HepG2 (cell line): Measurements from ENCODE around the gene CPT1B. TPM values are rescaled to one million over a fixed set of nuclear protein-coding genes. Genes with fewer than 3 reads are reported as not detected.

Source experiments
- CEBPG ChIP-seq: IDR thresholded peaks from 2 replicates; pipeline ENCODE4 v1.6.1; 2016
- CREM ChIP-seq, 2 experiments: sonication (generic) in 1 of 2; formaldehyde crosslinking in 1 of 2; IDR thresholded peaks; 2 replicates each; pipeline versions ENCODE4 v1.4.0 to v1.6.1; 2016 to 2020; ENCODE audit warnings: antibody characterized with exemption in 1 of 2, mild to moderate bottlenecking in 1 of 2, missing genetic modification reagents in 1 of 2
- DNMT3B ChIP-seq: conservative IDR thresholded peaks from 2 replicates; pipeline ENCODE4 v1.6.1; 2016; ENCODE audit warnings: missing biosample characterization, control low read depth
- FOXA3 ChIP-seq: IDR thresholded peaks from 2 replicates; pipeline ENCODE4 v1.6.1; 2016; ENCODE audit warnings: missing genetic modification reagents, missing compliant biosample characterization
- HDAC1 ChIP-seq: sonication (generic); formaldehyde crosslinking; IDR thresholded peaks from 2 replicates; pipeline ENCODE4 v1.5.1; 2020; ENCODE audit warnings: mild to moderate bottlenecking, missing genetic modification reagents
- HNRNPK ChIP-seq: fragments of 200-400 bp; formaldehyde crosslinking; IDR thresholded peaks from 2 replicates; pipeline ENCODE4 v1.6.1; 2018; ENCODE audit warnings: low read length, low read depth, moderate library complexity, mild to moderate bottlenecking; ENCODE audit not compliant: poor library complexity, severe bottlenecking
- KDM5A ChIP-seq: fragments of 200-600 bp; sonication (generic); IDR thresholded peaks from 2 replicates; pipeline ENCODE4 v1.7.0; 2018; ENCODE audit warnings: antibody characterized with exemption, mild to moderate bottlenecking, low read length, borderline replicate concordance
- MAF1 ChIP-seq: sonication (generic); formaldehyde crosslinking; IDR thresholded peaks from 2 replicates; pipeline ENCODE4 v1.5.0; 2020; ENCODE audit warnings: missing genetic modification reagents, borderline replicate concordance
- MIER3 ChIP-seq: IDR thresholded peaks from 2 replicates; pipeline ENCODE4 v1.6.1; 2016; ENCODE audit warnings: missing compliant biosample characterization, borderline replicate concordance
- NONO ChIP-seq, 2 experiments: fragments of 450-650 bp in 1 of 2; sonication (generic) in 1 of 2; formaldehyde crosslinking in 1 of 2; IDR thresholded peaks in 1 of 2; conservative IDR thresholded peaks in 1 of 2; 2 replicates each; pipeline versions ENCODE4 v1.6.1 to v1.8.0; 2017 to 2022; ENCODE audit warnings: mild to moderate bottlenecking in 1 of 2, missing genetic modification reagents in 1 of 2, moderate library complexity in 1 of 2
- NR2F1 ChIP-seq, 2 experiments: fragments of 450-650 bp in 1 of 2; formaldehyde crosslinking in 1 of 2; IDR thresholded peaks; 2 replicates each; pipeline versions ENCODE4 v1.5.0 to v1.6.1; 2016 to 2020; ENCODE audit warnings: mild to moderate bottlenecking in 1 of 2, missing compliant biosample characterization in 1 of 2, missing genetic modification reagents in 1 of 2, moderate library complexity in 1 of 2
- NRL ChIP-seq: sonication (generic); formaldehyde crosslinking; IDR thresholded peaks from 2 replicates; pipeline ENCODE4 v1.5.0; 2020; ENCODE audit warnings: missing genetic modification reagents, mild to moderate bottlenecking, moderate library complexity, borderline replicate concordance
- RXRB ChIP-seq: IDR thresholded peaks from 2 replicates; pipeline ENCODE4 v1.6.1; 2016; ENCODE audit warnings: borderline replicate concordance, missing genetic modification reagents, missing compliant biosample characterization
- SPEN ChIP-seq: sonication (generic); formaldehyde crosslinking; IDR thresholded peaks from 2 replicates; pipeline ENCODE4 v1.5.1; 2020; ENCODE audit warnings: low read depth, mild to moderate bottlenecking, missing genetic modification reagents
- TBX3 ChIP-seq: fragments of 450-650 bp; IDR thresholded peaks from 2 replicates; pipeline ENCODE4 v1.6.1; 2017; ENCODE audit warnings: antibody characterized with exemption, mild to moderate bottlenecking, inconsistent platforms, borderline replicate concordance
- THAP8 ChIP-seq: sonication (generic); formaldehyde crosslinking; IDR thresholded peaks from 2 replicates; pipeline ENCODE4 v1.5.1; 2020; ENCODE audit warnings: missing genetic modification reagents, mild to moderate bottlenecking, borderline replicate concordance
- TOPORS ChIP-seq: sonication (generic); formaldehyde crosslinking; IDR thresholded peaks from 2 replicates; pipeline ENCODE4 v1.8.0; 2023; ENCODE audit warnings: mild to moderate bottlenecking, missing genetic modification reagents
- ZNF710 ChIP-seq: sonication (generic); formaldehyde crosslinking; IDR thresholded peaks from 2 replicates; pipeline ENCODE4 v1.5.0; 2020; ENCODE audit warnings: mild to moderate bottlenecking, missing genetic modification reagents, borderline replicate concordance
- ZNF792 ChIP-seq: IDR thresholded peaks from 2 replicates; pipeline ENCODE4 v1.6.1; 2016
- polyA plus RNA-seq, 8 experiments: library from polyadenylated mRNA; depleted of rRNA in 3 of 8; stranded (reverse) in 7 of 8; unstranded in 1 of 8; fragments of >200 nt; fragmentation: Illumina TruSeq in 4 of 8; extraction: Trizol in 4 of 8; gene quantifications; 2 replicates each; pipeline versions ENCODE4 v1.2.1 to v1.2.3, GENCODE V29; 2011 to 2016; ENCODE audit warnings: low read depth in 4 of 8, missing spikeins in 1 of 8, mixed read lengths in 1 of 8; ENCODE audit not compliant: insufficient read depth in 1 of 8
- total RNA-seq, 5 experiments: library from RNA; depleted of rRNA; stranded (reverse); fragments of >200 nt; fragmentation: Illumina TruSeq; extraction: Trizol; gene quantifications; 2 replicates each; pipeline ENCODE4 v1.2.3, GENCODE V29; 2016; ENCODE audit warnings: low read depth in 1 of 5
- TF ChIP-seq, protein P1 (sequence below): sonication (generic); formaldehyde crosslinking; IDR thresholded peaks from 2 replicates; pipeline ENCODE4 v1.5.0; 2020; ENCODE audit warnings: mild to moderate bottlenecking, missing genetic modification reagents, borderline replicate concordance
- TF ChIP-seq, protein P2 (sequence below): sonication (generic); formaldehyde crosslinking; IDR thresholded peaks from 2 replicates; pipeline ENCODE4 v1.4.0; 2020; ENCODE audit warnings: low read depth, mild to moderate bottlenecking, missing genetic modification reagents

The CPT1B gene
- total and polyA plus RNA-seq, 2 of the 13 experiments (the other 11 are each of a cell fraction or from before 2014, with no cell fraction given) = 9.2 to 19.5 TPM

DNA sequence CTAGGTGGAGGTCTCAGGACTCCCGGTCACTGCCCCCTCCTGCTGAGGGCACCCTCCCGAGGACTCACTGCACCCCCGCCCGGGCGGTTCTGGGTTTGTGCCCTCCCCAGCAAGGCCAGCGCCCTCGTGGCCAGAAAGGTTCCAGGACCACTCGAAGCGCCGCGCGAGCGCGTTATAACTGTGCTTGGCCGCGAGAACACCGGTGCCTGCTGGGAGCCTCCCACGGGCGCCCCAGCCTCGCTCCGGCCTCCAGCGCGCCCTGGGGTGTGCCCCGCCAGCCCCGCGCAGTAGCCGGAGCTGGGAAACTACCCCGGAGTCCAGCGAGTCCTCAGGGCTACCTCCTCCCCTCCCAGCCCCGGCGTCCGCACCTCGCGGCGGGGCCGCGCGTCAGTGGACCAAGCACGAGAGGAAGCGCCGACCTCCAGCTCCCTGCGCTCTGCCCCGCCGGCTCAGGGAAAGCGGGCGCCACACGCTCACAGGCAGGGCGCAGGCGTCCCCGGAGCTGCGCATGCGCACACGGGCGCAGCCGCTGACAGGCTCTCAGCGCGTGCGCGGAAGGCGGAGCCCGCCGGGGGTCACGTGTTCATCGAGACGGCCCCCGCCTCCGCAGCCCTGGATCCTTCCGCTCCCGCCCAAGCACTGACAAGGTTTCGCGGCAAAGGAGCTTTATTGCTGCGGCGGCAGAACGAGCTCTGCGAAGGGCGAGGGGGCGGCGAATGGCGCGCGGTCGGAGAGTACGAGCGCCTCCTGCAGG is 52.9 kb downstream of the CPT1B start, which contains the start of gene SCO2 (continued):
- peak; percentile 81; the same call in 1 of the 2 replicates for TF ChIP-seq ZNF710 (CRISPR knock-in tag)
- TF ChIP-seq DNMT3B = peak; percentile 47; the same call in 1 of the 2 replicates
- TF ChIP-seq, protein P1, sequence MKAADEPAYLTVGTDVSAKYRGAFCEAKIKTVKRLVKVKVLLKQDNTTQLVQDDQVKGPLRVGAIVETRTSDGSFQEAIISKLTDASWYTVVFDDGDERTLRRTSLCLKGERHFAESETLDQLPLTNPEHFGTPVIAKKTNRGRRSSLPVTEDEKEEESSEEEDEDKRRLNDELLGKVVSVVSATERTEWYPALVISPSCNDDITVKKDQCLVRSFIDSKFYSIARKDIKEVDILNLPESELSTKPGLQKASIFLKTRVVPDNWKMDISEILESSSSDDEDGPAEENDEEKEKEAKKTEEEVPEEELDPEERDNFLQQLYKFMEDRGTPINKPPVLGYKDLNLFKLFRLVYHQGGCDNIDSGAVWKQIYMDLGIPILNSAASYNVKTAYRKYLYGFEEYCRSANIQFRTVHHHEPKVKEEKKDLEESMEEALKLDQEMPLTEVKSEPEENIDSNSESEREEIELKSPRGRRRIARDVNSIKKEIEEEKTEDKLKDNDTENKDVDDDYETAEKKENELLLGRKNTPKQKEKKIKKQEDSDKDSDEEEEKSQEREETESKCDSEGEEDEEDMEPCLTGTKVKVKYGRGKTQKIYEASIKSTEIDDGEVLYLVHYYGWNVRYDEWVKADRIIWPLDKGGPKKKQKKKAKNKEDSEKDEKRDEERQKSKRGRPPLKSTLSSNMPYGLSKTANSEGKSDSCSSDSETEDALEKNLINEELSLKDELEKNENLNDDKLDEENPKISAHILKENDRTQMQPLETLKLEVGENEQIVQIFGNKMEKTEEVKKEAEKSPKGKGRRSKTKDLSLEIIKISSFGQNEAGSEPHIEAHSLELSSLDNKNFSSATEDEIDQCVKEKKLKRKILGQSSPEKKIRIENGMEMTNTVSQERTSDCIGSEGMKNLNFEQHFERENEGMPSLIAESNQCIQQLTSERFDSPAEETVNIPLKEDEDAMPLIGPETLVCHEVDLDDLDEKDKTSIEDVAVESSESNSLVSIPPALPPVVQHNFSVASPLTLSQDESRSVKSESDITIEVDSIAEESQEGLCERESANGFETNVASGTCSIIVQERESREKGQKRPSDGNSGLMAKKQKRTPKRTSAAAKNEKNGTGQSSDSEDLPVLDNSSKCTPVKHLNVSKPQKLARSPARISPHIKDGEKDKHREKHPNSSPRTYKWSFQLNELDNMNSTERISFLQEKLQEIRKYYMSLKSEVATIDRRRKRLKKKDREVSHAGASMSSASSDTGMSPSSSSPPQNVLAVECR (CRISPR knock-in tag) = peak; percentile 84
- no peak; the same call in 1 of the 2 replicates for TF ChIP-seq MIER3 (CRISPR knock-in tag)
- TF ChIP-seq, protein P2, sequence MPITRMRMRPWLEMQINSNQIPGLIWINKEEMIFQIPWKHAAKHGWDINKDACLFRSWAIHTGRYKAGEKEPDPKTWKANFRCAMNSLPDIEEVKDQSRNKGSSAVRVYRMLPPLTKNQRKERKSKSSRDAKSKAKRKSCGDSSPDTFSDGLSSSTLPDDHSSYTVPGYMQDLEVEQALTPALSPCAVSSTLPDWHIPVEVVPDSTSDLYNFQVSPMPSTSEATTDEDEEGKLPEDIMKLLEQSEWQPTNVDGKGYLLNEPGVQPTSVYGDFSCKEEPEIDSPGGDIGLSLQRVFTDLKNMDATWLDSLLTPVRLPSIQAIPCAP = no peak
- TF ChIP-seq THAP8 (CRISPR knock-in tag) = peak; percentile 92; the same call in 1 of the 2 replicates
- TF ChIP-seq KDM5A = no peak
- TF ChIP-seq FOXA3 = peak; percentile 44; the same call in 1 of the 2 replicates
- TF ChIP-seq NONO (IDR thresholded peaks at IDR 0.05) = no peak
- peak; percentile 72 for TF ChIP-seq NONO (CRISPR knock-in tag; conservative IDR thresholded peaks at IDR 0.05)
- peak; percentile 76; the same call in 1 of the 2 replicates for TF ChIP-seq HDAC1
- no peak; the same call in 1 of the 2 replicates for TF ChIP-seq NRL (CRISPR knock-in tag)
- TF ChIP-seq CREM (IDR thresholded peaks at IDR 0.05) = no peak
- no peak for TF ChIP-seq CREM (CRISPR knock-in tag; IDR thresholded peaks at IDR 0.05)
- no peak for TF ChIP-seq MAF1 (CRISPR knock-in tag)
- TF ChIP-seq TOPORS (CRISPR knock-in tag) = peak; percentile 49; the same call in 1 of the 2 replicates
- no peak; a peak in 1 of 4 replicates for TF ChIP-seq NR2F1 (CRISPR knock-in tag; IDR thresholded peaks at IDR 0.05)
- TF ChIP-seq SPEN (CRISPR knock-in tag) = peak; percentile 71
- TF ChIP-seq HNRNPK = no peak
- TF ChIP-seq TBX3 = no peak
- peak; percentile 39; the same call in 1 of the 2 replicates for TF ChIP-seq RXRB (CRISPR knock-in tag)
- peak; percentile 71 for TF ChIP-seq ZNF792 (CRISPR knock-in tag)
- TF ChIP-seq CEBPG (CRISPR knock-in tag) = no peak
